H9 (cell line): ENCODE measurements around the gene NPHP4. TPM values are rescaled to one million over a fixed set of nuclear protein-coding genes. Genes with fewer than 3 reads are reported as not detected.

Experiments
- DNase-seq: peaks from one replicate; pipeline ENCODE4 v3.0.0-alpha.2; 2017
- H2AFZ ChIP-seq: one replicate; pipeline ENCODE4 v1.6.1; 2013; ENCODE audit warnings: mild to moderate bottlenecking, low read length, control low read depth, moderate library complexity
- H2AK5ac ChIP-seq: 2 replicates; pipeline ENCODE4 v1.6.1; 2013; ENCODE audit warnings: low read length, control low read depth, mixed read lengths; ENCODE audit not compliant: insufficient read length
- H2BK120ac ChIP-seq: one replicate; pipeline ENCODE4 v1.6.1; 2013; ENCODE audit warnings: low read depth, mild to moderate bottlenecking, low read length, control low read depth, inconsistent platforms; ENCODE audit not compliant: poor library complexity, severe bottlenecking
- H2BK12ac ChIP-seq: 2 replicates; pipeline ENCODE4 v1.6.1; 2013; ENCODE audit warnings: low read length, control low read depth, mixed read lengths, low read depth; ENCODE audit not compliant: insufficient read length
- H2BK15ac ChIP-seq: 2 replicates; pipeline ENCODE4 v1.6.1; 2013; ENCODE audit warnings: low read depth, low read length, control low read depth
- H2BK20ac ChIP-seq: one replicate; pipeline ENCODE4 v1.6.1; 2013; ENCODE audit warnings: low read depth, mild to moderate bottlenecking, low read length, control low read depth, inconsistent platforms; ENCODE audit not compliant: poor library complexity, severe bottlenecking
- H2BK5ac ChIP-seq: 2 replicates; pipeline ENCODE4 v1.6.1; 2013; ENCODE audit warnings: low read length, control low read depth, mixed read lengths; ENCODE audit not compliant: insufficient read length
- H3K14ac ChIP-seq: 2 replicates; pipeline ENCODE4 v1.6.1; 2013; ENCODE audit warnings: low read length, control low read depth; ENCODE audit not compliant: insufficient read depth
- H3K18ac ChIP-seq: 2 replicates; pipeline ENCODE4 v1.6.1; 2013; ENCODE audit warnings: low read depth, mild to moderate bottlenecking, mixed read lengths, low read length, control low read depth; ENCODE audit not compliant: insufficient read length
- H3K23ac ChIP-seq: 2 replicates; pipeline ENCODE4 v1.6.1; 2013; ENCODE audit warnings: low read length, control low read depth, mixed read lengths, low read depth; ENCODE audit not compliant: insufficient read length
- H3K23me2 ChIP-seq: 2 replicates; pipeline ENCODE4 v1.6.1; 2013; ENCODE audit warnings: low read depth, mild to moderate bottlenecking, mixed read lengths, low read length, control low read depth; ENCODE audit not compliant: insufficient read length, poor library complexity, severe bottlenecking
- H3K27ac ChIP-seq: 2 replicates; pipeline ENCODE4 v1.5.1; 2013; ENCODE audit warnings: low read length, control low read depth, mixed read lengths, low read depth; ENCODE audit not compliant: insufficient read length
- H3K27me3 ChIP-seq: 2 replicates; pipeline ENCODE4 v1.6.1; 2013; ENCODE audit warnings: low read length, control low read depth, inconsistent platforms; ENCODE audit not compliant: insufficient read depth
- H3K4ac ChIP-seq: 2 replicates; pipeline ENCODE4 v1.6.1; 2013; ENCODE audit warnings: low read depth, mild to moderate bottlenecking, control low read depth, inconsistent platforms, low read length, moderate library complexity
- H3K4me1 ChIP-seq: 2 replicates; pipeline ENCODE4 v1.6.1; 2013; ENCODE audit warnings: low read length, control low read depth, inconsistent platforms; ENCODE audit not compliant: insufficient read depth
- H3K4me2 ChIP-seq: 2 replicates; pipeline ENCODE4 v1.6.1; 2013; ENCODE audit warnings: low read length, control low read depth, mixed read lengths; ENCODE audit not compliant: insufficient read length, insufficient read depth
- H3K56ac ChIP-seq: 2 replicates; pipeline ENCODE4 v1.6.1; 2013; ENCODE audit warnings: low read depth, mild to moderate bottlenecking, mixed read lengths, low read length, control low read depth; ENCODE audit not compliant: insufficient read length
- H3K79me1 ChIP-seq: 2 replicates; pipeline ENCODE4 v1.6.1; 2013; ENCODE audit warnings: low read depth, mild to moderate bottlenecking, moderate library complexity, low read length, control low read depth, inconsistent platforms; ENCODE audit not compliant: insufficient read depth, poor library complexity, severe bottlenecking
- H3K79me2 ChIP-seq: 2 replicates; pipeline ENCODE4 v1.6.1; 2013; ENCODE audit warnings: low read length, control low read depth, inconsistent platforms; ENCODE audit not compliant: insufficient read depth
- H3K9ac ChIP-seq: 2 replicates; pipeline ENCODE4 v1.6.1; 2013; ENCODE audit warnings: low read length, control low read depth, mixed read lengths; ENCODE audit not compliant: insufficient read length; ENCODE audit errors: extremely low read depth
- H3K9me3 ChIP-seq: one replicate; pipeline ENCODE4 v1.6.1; 2013; ENCODE audit warnings: low read depth, low read length, inconsistent platforms; ENCODE audit not compliant: control insufficient read depth
- H3T11ph ChIP-seq: one replicate; pipeline ENCODE4 v1.6.1; 2013; ENCODE audit warnings: mild to moderate bottlenecking, low read length, control low read depth, inconsistent platforms
- H4K20me1 ChIP-seq: one replicate; pipeline ENCODE4 v1.6.1; 2013; ENCODE audit not compliant: control insufficient read depth, insufficient read length, insufficient read depth
- H4K5ac ChIP-seq: 2 replicates; pipeline ENCODE4 v1.6.1; 2013; ENCODE audit warnings: low read depth, mild to moderate bottlenecking, mixed read lengths, low read length, control low read depth; ENCODE audit not compliant: insufficient read length
- H4K8ac ChIP-seq: replicated peaks from 2 replicates; pipeline ENCODE4 v1.6.1; 2013; ENCODE audit warnings: low read length, control low read depth, mixed read lengths, low read depth; ENCODE audit not compliant: insufficient read length
- H4K91ac ChIP-seq: 2 replicates; pipeline ENCODE4 v1.6.1; 2013; ENCODE audit warnings: low read depth, mild to moderate bottlenecking, moderate library complexity, mixed read lengths, low read length, control low read depth; ENCODE audit not compliant: insufficient read length
- H3K27ac Mint-ChIP-seq, 3 experiments: 2 replicates in 2 of 3; 3 replicates in 1 of 3; pipeline ENCODE4 v1.8.0; 2020 to 2021; ENCODE audit warnings: mixed read lengths in 3 of 3, mild to moderate bottlenecking in 1 of 3, moderate library complexity in 1 of 3
- H3K27me3 Mint-ChIP-seq: 2 replicates; pipeline ENCODE4 v1.8.0; 2021; ENCODE audit warnings: low read depth, mild to moderate bottlenecking, moderate library complexity, mixed read lengths
- H3K36me3 Mint-ChIP-seq, 3 experiments: 2 replicates in 2 of 3; 3 replicates in 1 of 3; pipeline ENCODE4 v1.8.0; 2020 to 2021; ENCODE audit warnings: low read depth in 3 of 3, mixed read lengths in 3 of 3; ENCODE audit not compliant: insufficient read depth in 1 of 3
- H3K4me1 Mint-ChIP-seq, 2 experiments: 2 replicates each; pipeline ENCODE4 v1.8.0; 2020; ENCODE audit warnings: mixed read lengths in 2 of 2
- H3K4me3 Mint-ChIP-seq, 2 experiments: 2 replicates in 1 of 2; 3 replicates in 1 of 2; pipeline ENCODE4 v1.8.0; 2020 to 2021; ENCODE audit warnings: mild to moderate bottlenecking in 2 of 2, mixed read lengths in 2 of 2, moderate library complexity in 1 of 2
- H3K9me3 Mint-ChIP-seq, 2 experiments: 2 replicates in 1 of 2; 3 replicates in 1 of 2; pipeline ENCODE4 v1.8.0; 2020; ENCODE audit warnings: mild to moderate bottlenecking in 2 of 2, mixed read lengths in 2 of 2, moderate library complexity in 1 of 2
- CTCF ChIP-seq: fragments of 200-600 bp; sonication (generic); conservative IDR thresholded peaks from 3 replicates; pipeline ENCODE4 v1.8.0; 2021; ENCODE audit warnings: antibody characterized with exemption, mild to moderate bottlenecking
- WGBS: extraction: QIAGEN DNeasy Blood & Tissue Kit; methylation state at CpG from one replicate; pipeline ENCODE4 v1.1.7; 2013; ENCODE audit warnings: missing lambda C conversion rate, low lambda C conversion rate, mixed read lengths; ENCODE audit not compliant: insufficient read length; ENCODE audit errors: extremely low coverage; 5-methylcytosine and 5-hydroxymethylcytosine counted together
- total RNA-seq: library from RNA; stranded (reverse); gene quantifications from 2 replicates; pipeline ENCODE4 v1.2.1, GENCODE V29; 2021

The NPHP4 gene
- total RNA-seq, 1 experiment from 2014 or later = 17.6 TPM

- Histone ChIP-seq H3K4ac (no peak overlapping the region), H3K4me2 (no peak overlapping the region), H3K18ac (no peak overlapping the region), H4K91ac (no peak overlapping the region), H3K9me3 (no peaks in the 10 kb centered on the region), H2AK5ac (no peak overlapping the region), H4K8ac (no peak overlapping the region), H3K9ac (no peak overlapping the region), H2BK12ac (no peak overlapping the region), H4K20me1 (no peaks in the 10 kb centered on the region), H3K56ac (no peak overlapping the region), H2BK5ac (no peak overlapping the region), H2BK120ac (no peak overlapping the region), H4K5ac (no peak overlapping the region), H3K79me2 (no peaks in the 10 kb centered on the region), H3K23me2 (no peaks in the 10 kb centered on the region), H2AFZ (no peak overlapping the region), H3K23ac (no peak overlapping the region), H3K27me3 (no peaks in the 10 kb centered on the region), H2BK20ac (no peak overlapping the region), H3K14ac (no peak overlapping the region), H3K27ac (no peak overlapping the region), H3K79me1 (no peaks in the 10 kb centered on the region), H3T11ph (no peak overlapping the region), H3K4me1 (no peaks in the 10 kb centered on the region), H2BK15ac (no peak overlapping the region)
- peaks cover 23 to 37% (median 29%) of the 10 kb centered on the region in 3 experiments for H3K36me3 Mint-ChIP-seq
- no peak overlapping the region for H3K27ac Mint-ChIP-seq
- H3K9me3 Mint-ChIP-seq = peaks cover 14 to 18% of the 10 kb centered on the region in 2 experiments
- H3K27me3 Mint-ChIP-seq = no peaks in the 10 kb centered on the region; the same call in 1 of the 2 replicates
- TF ChIP-seq CTCF = no peak
- H3K4me3 Mint-ChIP-seq = no peak overlapping the region
- no CpG with 5 or more reads among the region's 22 CpGs for WGBS
- no peak for DNase-seq
- peaks cover 13 to 21% of the 10 kb centered on the region in 2 experiments for H3K4me1 Mint-ChIP-seq
Observed at GRCh38 chr1:5890346-5891106, 101.7 kb downstream of the NPHP4 start.
